Kidney (tissue), 14 donors: Measurements from ENCODE around the gene IL11. TPM values are rescaled to one million over a fixed set of nuclear protein-coding genes. Genes with fewer than 3 reads are reported as not detected.

Experiments used
- DNase-seq, 5 donors: peaks; one replicate each; pipeline ENCODE4 v3.0.0-alpha.2; 2013 to 2020
- FAIRE-seq: peaks from 2 replicates; lab custom pipeline; 2012; peaks lifted over from hg19 to GRCh38; lab: Jason Lieb, UNC
- H3K27ac ChIP-seq, 2 donors: one replicate each; pipeline ENCODE4 v1.7.0; 2013; ENCODE audit warnings: low read depth in 2 of 2, low read length in 2 of 2, inconsistent platforms in 1 of 2
- H3K27me3 ChIP-seq: one replicate; pipeline ENCODE4 v1.7.1; 2013; ENCODE audit warnings: low read length, inconsistent platforms; ENCODE audit not compliant: control insufficient read depth, insufficient read depth
- H3K36me3 ChIP-seq, 3 donors: one replicate each; pipeline versions ENCODE4 v1.7.0 to v1.7.1; 2013; ENCODE audit warnings: low read length in 3 of 3, control low read depth in 1 of 3, inconsistent platforms in 1 of 3; ENCODE audit not compliant: insufficient read depth in 3 of 3, control insufficient read depth in 2 of 3
- H3K4me1 ChIP-seq, 3 donors: one replicate each; pipeline versions ENCODE4 v1.7.0 to v1.7.1; 2013; ENCODE audit warnings: low read length in 3 of 3, inconsistent platforms in 1 of 3, low read depth in 1 of 3; ENCODE audit not compliant: control insufficient read depth in 2 of 3, insufficient read depth in 2 of 3
- H3K4me3 ChIP-seq, 3 donors: one replicate each; pipeline versions ENCODE4 v1.7.0 to v1.8.1; 2013; ENCODE audit warnings: low read length in 3 of 3, control low read depth in 1 of 3, inconsistent platforms in 1 of 3
- H3K9ac ChIP-seq, 3 donors: one replicate each; pipeline versions ENCODE4 v1.7.0 to v1.7.1; 2013; ENCODE audit warnings: low read length in 3 of 3, control low read depth in 1 of 3, inconsistent platforms in 1 of 3
- H3K9me3 ChIP-seq, 3 donors: one replicate each; pipeline versions ENCODE4 v1.7.0 to v1.7.1; 2013; ENCODE audit warnings: low read length in 3 of 3, control low read depth in 1 of 3, inconsistent platforms in 1 of 3; ENCODE audit not compliant: control insufficient read depth in 2 of 3, insufficient read depth in 1 of 3
- CTCF ChIP-seq: IDR thresholded peaks from 3 replicates; pipeline ENCODE4 v1.5.1; 2012; ENCODE audit warnings: mild to moderate bottlenecking, moderate library complexity, borderline replicate concordance; ENCODE audit not compliant: insufficient read depth; ENCODE audit errors: extremely low read depth
- intact Hi-C: fragments of 100-400 bp; cut with DNase I; formaldehyde crosslinking; loops from one replicate; pipeline ENCODE4 v1.11.1; 2022
- polyA plus RNA-seq: library from polyadenylated mRNA; stranded (reverse); fragments of 350-450 nt; fragmentation: Illumina TruSeq; extraction: RNeasy Lipid Tissue Mini Kit (QIAGEN cat#74804); gene quantifications from one replicate; pipeline ENCODE4 v1.2.3, GENCODE V29; 2014; ENCODE audit warnings: low read depth, low replicate concordance; ENCODE audit not compliant: insufficient read depth
- total RNA-seq: library from RNA; stranded (reverse); fragmentation: NEBNext Ultra II Directional; extraction: Animal tissue kit (Norgen Biotek cat#: 25700); gene quantifications from one replicate; pipeline ENCODE4 v1.2.1, GENCODE V29; 2021
- donor health status: control.
- donor health status: control.
- donor health status: control.
- donor health status: control.
- donor health status: control.
- donor health status: DM: yes; HTN: yes; CAD: no.
- donor health status: Normal renal cell carcinoma (clear cell type).

IL11 gene
- total and polyA plus RNA-seq, 2 donors from 2014 or later: 0.37 to 0.47 TPM

GRCh38 chr19:55354698-55355212 lies 15.5 kb downstream of the IL11 start, which contains the start of gene COX6B2:
Gene COX6B2, minus strand, starts transcription at chr19:55354719. Its CDS starts 198 bp downstream, at chr19:55354521.
- DNase-seq: peak in 1 of 5 donors; percentile 74
- no peak for TF ChIP-seq CTCF
- no peak for FAIRE-seq
- Histone ChIP-seq H3K27ac (no peak within 1 kb of the TSS), H3K4me3 (peak within 1 kb of the TSS; percentile 26 to 37 (median 32)), H3K27me3 (peaks cover 15% of the 10 kb centered on the region), H3K4me1 (peaks cover 0 to 6% (median 0%) of the 10 kb centered on the region in 3 donors), H3K36me3 (no peaks in the 10 kb centered on the region), H3K9me3 (no peaks in the 10 kb centered on the region), H3K9ac (no peak within 1 kb of the TSS)
- intact Hi-C loops: no loop called here

GRCh38 chr19:55353803-55354697 lies 16.2 kb downstream of the IL11 start:
- H3K36me3 ChIP-seq: no peaks in the 10 kb centered on the region
- no peak overlapping the region for H3K27ac ChIP-seq
- peaks cover 0 to 6% (median 0%) of the 10 kb centered on the region in 3 donors for H3K4me1 ChIP-seq
- TF ChIP-seq CTCF: no peak
- DNase-seq (peak; percentile 80 to 91 (median 82)), FAIRE-seq (no peak)
- intact Hi-C loops: no loop called here
- no peaks in the 10 kb centered on the region for H3K9me3 ChIP-seq
- H3K4me3 ChIP-seq: peak overlapping the region; percentile 26 to 37 (median 32)
- peaks cover 15% of the 10 kb centered on the region for H3K27me3 ChIP-seq
- no peak overlapping the region for H3K9ac ChIP-seq

- FAIRE-seq (no peak), DNase-seq (no peak)
- Histone ChIP-seq H3K9me3 (no peaks in the 10 kb centered on the region), H3K9ac (no peak overlapping the region), H3K27me3 (peaks cover 15% of the 10 kb centered on the region), H3K36me3 (no peaks in the 10 kb centered on the region), H3K4me3 (peak overlapping the region; percentile 16 to 37 (median 32)), H3K27ac (no peak overlapping the region), H3K4me1 (peaks cover 0 to 6% (median 0%) of the 10 kb centered on the region in 3 donors)
- intact Hi-C loops: no loop called here
- no peak for TF ChIP-seq CTCF
These were observed 16.9 kb downstream of the IL11 start for GRCh38 chr19:55353356-55353802.
